ENCODE measurements around the gene SBF2.

SBF2 gene

GRCh38 chr11:10272132-10272531 lies 21.9 kb downstream of the SBF2 start:
- Histone ChIP-seq H3K79me2 (ENCODE audit: control insufficient read depth, low read length) (no peaks in the 10 kb centered on the region), H3K9me2 (replicated peaks; ENCODE audit: control insufficient read depth, low read length) (no peaks in the 10 kb centered on the region), H3K36me3 (ENCODE audit: control insufficient read depth, low read length) (no peaks in the 10 kb centered on the region), H3K9me3 (ENCODE audit: control insufficient read depth, insufficient read depth, low read length) (no peaks in the 10 kb centered on the region), H3K27me3 (ENCODE audit: control insufficient read depth, low read length) (no peaks in the 10 kb centered on the region), H3K4me1 (ENCODE audit: control insufficient read depth, low read length) (peaks cover 7% of the 10 kb centered on the region), H3K4me2 (ENCODE audit: low read length) (no peak overlapping the region), H3K4me3 (ENCODE audit: low read length) (no peak overlapping the region), H3F3A (ENCODE audit: control insufficient read depth, insufficient read depth) (no peaks in the 10 kb centered on the region; the same call in 1 of the 2 replicates), H4K20me1 (ENCODE audit: control insufficient read depth, insufficient read depth, low read depth, low read length) (no peaks in the 10 kb centered on the region; the same call in 1 of the 2 replicates), H3K27ac (ENCODE audit: low read depth, low read length) (no peak overlapping the region)
- TF ChIP-seq EZH2phosphoT487 (IDR thresholded peaks at IDR 0.05; ENCODE audit: borderline replicate concordance, low read length), result no peak
- no peak for TF ChIP-seq CTCF (IDR thresholded peaks at IDR 0.05; ENCODE audit: low read depth, low read length, poor library complexity, severe bottlenecking)

- no peak for TF ChIP-seq EZH2phosphoT487 (IDR thresholded peaks at IDR 0.05; ENCODE audit: borderline replicate concordance, low read length)
- TF ChIP-seq CTCF (IDR thresholded peaks at IDR 0.05; ENCODE audit: low read depth, low read length, poor library complexity, severe bottlenecking), result no peak
- no peaks in the 10 kb centered on the region for H3K27me3 ChIP-seq (ENCODE audit: control insufficient read depth, low read length)
- no peak overlapping the region for H3K4me2 ChIP-seq (ENCODE audit: low read length)
Observed at GRCh38 chr11:10268746-10269488, 25.1 kb downstream of the SBF2 start.

GRCh38 chr11:10267821-10268220 lies 26.2 kb downstream of the SBF2 start:
- H3K27me3 ChIP-seq (ENCODE audit: control insufficient read depth, low read length), result no peaks in the 10 kb centered on the region
- H4K20me1 ChIP-seq (ENCODE audit: control insufficient read depth, insufficient read depth, low read depth, low read length), result no peaks in the 10 kb centered on the region; the same call in 1 of the 2 replicates
- no peaks in the 10 kb centered on the region for H3K9me2 ChIP-seq (replicated peaks; ENCODE audit: control insufficient read depth, low read length)
- no peak overlapping the region for H3K27ac ChIP-seq (ENCODE audit: low read depth, low read length)
- TF ChIP-seq EZH2phosphoT487 (IDR thresholded peaks at IDR 0.05; ENCODE audit: borderline replicate concordance, low read length) (no peak), CTCF (IDR thresholded peaks at IDR 0.05; ENCODE audit: low read depth, low read length, poor library complexity, severe bottlenecking) (no peak)
- no peaks in the 10 kb centered on the region for H3K36me3 ChIP-seq (ENCODE audit: control insufficient read depth, low read length)
- H3K4me3 ChIP-seq (ENCODE audit: low read length), result no peak overlapping the region
- H3K4me1 ChIP-seq (ENCODE audit: control insufficient read depth, low read length), result no peaks in the 10 kb centered on the region
- H3K4me2 ChIP-seq (ENCODE audit: low read length), result no peak overlapping the region
- H3K79me2 ChIP-seq (ENCODE audit: control insufficient read depth, low read length), result no peaks in the 10 kb centered on the region
- no peaks in the 10 kb centered on the region for H3K9me3 ChIP-seq (ENCODE audit: control insufficient read depth, insufficient read depth, low read length)
- H3F3A ChIP-seq (ENCODE audit: control insufficient read depth, insufficient read depth), result no peaks in the 10 kb centered on the region

More at GRCh38 chr11:10268746-10269488, 25.1 kb downstream of the SBF2 start:
- H3K4me3 ChIP-seq (ENCODE audit: low read length), result no peak overlapping the region
- no peaks in the 10 kb centered on the region for H3K9me3 ChIP-seq (ENCODE audit: control insufficient read depth, insufficient read depth, low read length)
- no peaks in the 10 kb centered on the region for H3K79me2 ChIP-seq (ENCODE audit: control insufficient read depth, low read length)
- no peaks in the 10 kb centered on the region for H3K36me3 ChIP-seq (ENCODE audit: control insufficient read depth, low read length)
- H3K9me2 ChIP-seq (replicated peaks; ENCODE audit: control insufficient read depth, low read length), result no peaks in the 10 kb centered on the region
- H3F3A ChIP-seq (ENCODE audit: control insufficient read depth, insufficient read depth), result no peaks in the 10 kb centered on the region; the same call in 1 of the 2 replicates
- H3K27ac ChIP-seq (ENCODE audit: low read depth, low read length), result no peak overlapping the region
- H3K4me1 ChIP-seq (ENCODE audit: control insufficient read depth, low read length), result no peaks in the 10 kb centered on the region
- no peaks in the 10 kb centered on the region; the same call in 1 of the 2 replicates for H4K20me1 ChIP-seq (ENCODE audit: control insufficient read depth, insufficient read depth, low read depth, low read length)
